Type B pancreatic cell (in vitro differentiated cells): ENCODE data around the gene ALX4. TPM values are rescaled to one million over a fixed set of nuclear protein-coding genes. Genes with fewer than 3 reads are reported as not detected.

ENCODE experiments used
- DNase-seq: peaks from one replicate; pipeline ENCODE4 v3.0.0; 2021; ENCODE audit warnings: mixed read lengths; ENCODE audit not compliant: unreplicated experiment; ENCODE audit errors: extremely low spot score
- H3K27ac Mint-ChIP-seq: 2 replicates; pipeline ENCODE4 v1.8.0; 2021; ENCODE audit warnings: mild to moderate bottlenecking, mixed read lengths
- H3K27me3 Mint-ChIP-seq: 2 replicates; pipeline ENCODE4 v1.8.0; 2021; ENCODE audit warnings: mixed read lengths
- H3K36me3 Mint-ChIP-seq: 2 replicates; pipeline ENCODE4 v1.8.0; 2021; ENCODE audit warnings: mixed read lengths
- H3K4me1 Mint-ChIP-seq: one replicate; pipeline ENCODE4 v1.8.0; 2021; ENCODE audit warnings: mixed read lengths; ENCODE audit not compliant: unreplicated experiment
- H3K4me3 Mint-ChIP-seq: 2 replicates; pipeline ENCODE4 v1.8.0; 2021; ENCODE audit warnings: mild to moderate bottlenecking, mixed read lengths
- H3K9me3 Mint-ChIP-seq: 2 replicates; pipeline ENCODE4 v1.8.0; 2021; ENCODE audit warnings: mixed read lengths
- total RNA-seq: library from RNA; stranded (reverse); gene quantifications from 2 replicates; pipeline ENCODE4 v1.2.1, GENCODE V29; 2021; ENCODE audit warnings: low replicate concordance
- TF ChIP-seq, protein P1 (sequence below): fragments of 200-600 bp; sonication (generic); conservative IDR thresholded peaks from 2 replicates; pipeline ENCODE4 v1.5.0; 2021; ENCODE audit warnings: antibody characterized with exemption, mild to moderate bottlenecking

The ALX4 gene
- total RNA-seq, 1 donor from 2014 or later, result 11.6 TPM

DNA sequence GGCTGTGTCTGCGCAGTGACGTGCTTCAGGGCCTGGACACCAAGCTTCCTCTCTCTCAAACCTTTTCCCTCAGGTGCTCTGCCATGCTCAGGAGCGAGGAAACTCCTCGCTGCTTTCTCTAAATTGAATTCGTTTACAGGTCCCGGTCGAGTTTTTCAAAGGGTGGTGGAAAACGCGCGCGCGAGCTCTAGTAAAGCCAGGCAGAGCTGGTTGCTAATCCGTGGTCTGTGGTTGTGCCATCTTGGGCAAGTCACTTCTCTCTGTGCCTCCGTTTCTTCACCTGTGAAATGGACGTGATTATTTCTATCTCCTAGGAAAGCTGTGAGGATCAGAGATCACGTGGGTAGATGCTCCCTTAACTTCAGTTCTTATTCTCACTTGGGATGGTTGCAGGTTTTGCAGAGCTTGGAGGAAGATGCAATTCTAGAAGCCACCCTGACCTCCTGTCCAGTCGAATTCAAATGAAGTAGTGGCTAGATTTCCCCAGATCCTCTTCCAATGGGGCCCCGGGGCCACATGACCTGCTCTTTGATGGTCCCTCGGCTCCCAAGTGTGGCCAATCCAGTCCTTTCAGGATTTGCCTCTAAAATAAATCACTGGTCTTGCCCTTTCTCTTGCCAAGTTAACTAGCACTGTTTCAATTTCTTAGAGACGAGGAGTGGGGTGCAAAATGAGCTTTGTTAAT lies 10.5 kb upstream of the ALX4 start:
- TF ChIP-seq, protein P1, sequence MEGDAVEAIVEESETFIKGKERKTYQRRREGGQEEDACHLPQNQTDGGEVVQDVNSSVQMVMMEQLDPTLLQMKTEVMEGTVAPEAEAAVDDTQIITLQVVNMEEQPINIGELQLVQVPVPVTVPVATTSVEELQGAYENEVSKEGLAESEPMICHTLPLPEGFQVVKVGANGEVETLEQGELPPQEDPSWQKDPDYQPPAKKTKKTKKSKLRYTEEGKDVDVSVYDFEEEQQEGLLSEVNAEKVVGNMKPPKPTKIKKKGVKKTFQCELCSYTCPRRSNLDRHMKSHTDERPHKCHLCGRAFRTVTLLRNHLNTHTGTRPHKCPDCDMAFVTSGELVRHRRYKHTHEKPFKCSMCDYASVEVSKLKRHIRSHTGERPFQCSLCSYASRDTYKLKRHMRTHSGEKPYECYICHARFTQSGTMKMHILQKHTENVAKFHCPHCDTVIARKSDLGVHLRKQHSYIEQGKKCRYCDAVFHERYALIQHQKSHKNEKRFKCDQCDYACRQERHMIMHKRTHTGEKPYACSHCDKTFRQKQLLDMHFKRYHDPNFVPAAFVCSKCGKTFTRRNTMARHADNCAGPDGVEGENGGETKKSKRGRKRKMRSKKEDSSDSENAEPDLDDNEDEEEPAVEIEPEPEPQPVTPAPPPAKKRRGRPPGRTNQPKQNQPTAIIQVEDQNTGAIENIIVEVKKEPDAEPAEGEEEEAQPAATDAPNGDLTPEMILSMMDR, result no peak
- no peaks in the 10 kb centered on the region for H3K36me3 Mint-ChIP-seq
- peaks cover 35% of the 10 kb centered on the region for H3K4me1 Mint-ChIP-seq

DNA sequence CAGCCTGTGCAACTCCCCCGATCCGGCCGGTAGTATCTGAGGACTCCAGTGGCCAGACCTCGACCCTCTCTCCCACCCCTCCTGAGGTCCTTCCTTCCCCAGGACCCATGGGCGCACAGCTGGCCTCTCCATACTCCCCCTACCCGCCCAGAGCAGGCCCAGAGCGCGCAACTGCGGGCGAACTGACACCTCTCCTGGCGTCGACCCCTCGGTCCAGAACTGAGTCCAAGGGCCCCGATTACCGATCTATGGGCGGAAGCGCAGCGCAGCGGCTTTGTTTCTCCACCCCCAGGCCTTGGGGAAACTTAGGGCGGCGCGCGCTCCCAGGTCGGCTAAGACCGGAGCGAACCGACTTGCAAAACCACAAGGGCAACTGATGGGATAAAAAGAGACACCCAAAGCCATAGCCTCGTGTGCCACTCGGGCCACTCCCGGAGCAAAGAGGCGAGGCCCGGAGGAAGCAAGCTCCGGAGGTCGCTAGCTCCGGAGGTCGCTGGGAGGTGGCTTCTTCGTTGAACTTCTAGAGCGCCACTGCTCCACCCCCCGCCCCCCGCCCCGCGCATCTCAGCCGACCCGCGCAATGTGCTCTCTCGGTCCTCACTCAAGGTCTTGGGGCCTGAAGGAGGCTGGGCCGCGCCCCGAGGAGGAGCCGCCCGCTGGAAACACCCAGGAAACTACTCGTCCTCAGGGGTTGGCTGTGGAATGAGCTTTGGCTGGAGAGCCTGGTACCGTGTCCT lies 9.8 kb upstream of the ALX4 start:
- H3K4me3 Mint-ChIP-seq, result peak overlapping the region; percentile 72
- peaks cover 30% of the 10 kb centered on the region for H3K4me1 Mint-ChIP-seq

More for the DNA sequence above, 10.5 kb upstream of the ALX4 start:
- H3K9me3 Mint-ChIP-seq, result no peaks in the 10 kb centered on the region
- H3K27ac Mint-ChIP-seq, result no peak overlapping the region
- peaks cover 98% of the 10 kb centered on the region for H3K27me3 Mint-ChIP-seq
- peak overlapping the region; percentile 43 for H3K4me3 Mint-ChIP-seq
- DNase-seq, result no peak

DNA sequence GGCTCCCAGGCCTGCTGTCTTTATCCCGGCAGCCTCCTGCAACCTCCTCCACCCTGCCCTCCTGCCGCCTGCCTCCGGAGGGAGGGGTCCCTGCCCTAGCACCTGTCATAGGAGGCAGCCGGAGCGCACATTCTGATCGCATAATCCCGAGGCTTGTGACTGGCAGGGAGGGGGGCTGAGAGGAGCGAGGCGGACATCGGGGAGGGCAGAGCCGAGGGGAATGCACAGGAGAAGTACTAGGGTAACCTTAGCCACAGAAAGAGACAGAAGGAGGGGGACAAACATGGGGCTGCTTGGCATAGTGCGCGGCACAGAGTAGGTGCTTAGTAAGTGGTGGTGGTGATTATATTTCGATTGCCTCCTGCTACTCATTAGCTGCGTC lies 9.2 kb upstream of the ALX4 start:
- TF ChIP-seq, protein P1, result no peak
- Mint-ChIP-seq H3K9me3 (no peaks in the 10 kb centered on the region), H3K36me3 (no peaks in the 10 kb centered on the region), H3K27ac (no peak overlapping the region), H3K4me3 (peak overlapping the region; percentile 72), H3K4me1 (peaks cover 30% of the 10 kb centered on the region), H3K27me3 (peaks cover 100% of the 10 kb centered on the region)
- DNase-seq, result no peak

More for the DNA sequence above, 9.8 kb upstream of the ALX4 start:
- Mint-ChIP-seq H3K36me3 (no peaks in the 10 kb centered on the region), H3K9me3 (no peaks in the 10 kb centered on the region), H3K27me3 (peaks cover 98% of the 10 kb centered on the region), H3K27ac (no peak overlapping the region)
- no peak for DNase-seq
- TF ChIP-seq, protein P1, result no peak

DNA sequence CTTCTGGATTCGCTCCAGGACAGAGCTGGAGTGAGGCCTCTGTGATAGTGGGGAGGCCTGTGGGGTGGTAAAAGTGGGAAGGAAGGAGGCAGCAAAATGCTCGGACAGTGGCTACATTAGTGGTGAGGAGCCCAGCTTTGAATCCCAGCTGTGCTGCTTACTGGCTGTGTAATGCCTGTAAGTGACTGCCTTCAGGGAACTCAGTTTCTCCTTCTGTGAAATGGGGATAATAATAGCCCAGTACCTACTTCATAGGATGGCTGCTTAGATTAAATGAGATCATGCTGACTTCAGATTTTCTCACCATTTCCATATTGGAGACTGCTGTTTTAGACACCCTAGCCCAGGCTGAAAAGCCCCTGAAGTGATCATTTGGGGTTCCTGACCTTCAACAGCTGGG lies 8.4 kb upstream of the ALX4 start:
- Mint-ChIP-seq H3K4me1 (peaks cover 30% of the 10 kb centered on the region), H3K4me3 (peak overlapping the region; percentile 57), H3K9me3 (no peaks in the 10 kb centered on the region), H3K27ac (no peak overlapping the region), H3K36me3 (no peaks in the 10 kb centered on the region), H3K27me3 (peaks cover 100% of the 10 kb centered on the region)
- TF ChIP-seq, protein P1, result no peak
- no peak for DNase-seq

DNA sequence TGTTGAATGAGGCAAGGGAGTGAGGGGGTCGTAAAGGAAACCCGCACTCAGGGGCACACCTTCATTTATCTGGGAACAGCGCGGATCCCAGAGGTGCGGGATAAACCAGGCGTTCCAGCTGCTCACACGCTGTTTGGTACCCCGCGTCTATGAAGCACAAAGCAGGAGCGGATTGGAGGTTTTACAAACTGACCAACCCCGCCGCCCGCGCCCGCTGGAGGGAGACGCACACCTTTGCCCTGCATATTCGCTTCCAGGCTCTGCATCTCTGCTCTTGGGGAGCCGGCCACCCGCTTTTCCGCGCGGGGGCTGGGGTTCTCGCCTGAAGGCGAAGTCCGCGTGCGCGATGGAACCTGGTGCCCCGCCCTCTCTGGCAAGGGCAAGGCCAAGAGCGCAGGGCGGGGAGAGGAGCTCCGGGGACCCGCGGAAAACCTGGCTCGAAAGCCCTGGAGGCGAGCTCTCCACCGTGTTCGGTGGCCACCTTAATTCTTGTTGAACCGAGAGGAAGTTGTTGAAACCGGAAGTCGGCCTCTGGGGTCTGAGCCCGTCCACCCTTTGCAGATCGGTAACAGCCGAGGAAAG lies 6.8 kb upstream of the ALX4 start:
- Mint-ChIP-seq H3K4me1 (peaks cover 30% of the 10 kb centered on the region), H3K36me3 (no peaks in the 10 kb centered on the region), H3K4me3 (peak overlapping the region; percentile 78), H3K27me3 (peaks cover 100% of the 10 kb centered on the region), H3K27ac (no peak overlapping the region), H3K9me3 (no peaks in the 10 kb centered on the region)
- DNase-seq, result no peak
- TF ChIP-seq, protein P1, result no peak
